Choroid plexus epithelial cell (primary cell): ENCODE results near the gene F12.
"Not testable (repeated sequence)": the region's sequence is repeated elsewhere in the genome, so short reads cannot be mapped to it uniquely, and the experiment has no call there.

Source experiments
- DNase-seq: peaks from one replicate; pipeline ENCODE4 v3.0.0-alpha.2; 2010; ENCODE audit warnings: low read depth
- H3K4me3 ChIP-seq: 2 replicates; pipeline ENCODE4 v1.5.1; 2011; ENCODE audit warnings: low read depth, mild to moderate bottlenecking, control low read depth, low read length, moderate library complexity
- TF ChIP-seq, protein P1 (sequence below): conservative IDR thresholded peaks from 2 replicates; pipeline ENCODE4 v1.5.1; 2011; ENCODE audit warnings: low read depth, mild to moderate bottlenecking, control low read depth, inconsistent platforms, low read length, moderate library complexity

Gene F12

DNA sequence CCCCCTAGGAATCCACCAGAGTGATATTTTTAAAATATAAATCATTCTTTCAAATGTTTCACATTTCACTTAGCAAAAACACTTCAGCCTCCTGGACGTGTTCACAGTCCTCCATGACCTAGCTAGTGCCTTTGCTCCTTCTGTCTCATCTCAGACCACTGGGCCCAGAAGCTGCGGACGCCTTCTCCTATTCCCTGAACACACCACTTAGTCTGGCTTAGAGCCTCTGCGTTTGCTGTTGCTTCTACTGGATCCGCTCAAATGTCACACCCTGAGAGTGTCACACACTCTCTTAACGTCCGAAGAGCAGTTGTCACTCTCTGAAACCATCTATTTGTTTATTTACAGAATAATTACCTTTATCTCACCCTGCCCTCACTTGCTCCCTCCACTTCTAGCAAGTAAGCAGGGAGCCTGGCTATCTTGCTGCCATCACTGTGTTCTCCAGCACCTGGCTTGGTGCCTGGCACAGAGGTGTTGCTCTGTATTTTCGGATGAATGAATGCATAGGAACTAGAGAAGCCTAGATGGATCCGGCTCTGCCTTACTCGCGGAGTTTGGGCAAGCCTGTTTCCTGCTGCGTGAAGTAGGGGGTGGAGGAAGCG, 15.9 kb upstream of the F12 start:
- no peak for DNase-seq
- H3K4me3 ChIP-seq = peak overlapping the region; percentile 72
- TF ChIP-seq, protein P1, sequence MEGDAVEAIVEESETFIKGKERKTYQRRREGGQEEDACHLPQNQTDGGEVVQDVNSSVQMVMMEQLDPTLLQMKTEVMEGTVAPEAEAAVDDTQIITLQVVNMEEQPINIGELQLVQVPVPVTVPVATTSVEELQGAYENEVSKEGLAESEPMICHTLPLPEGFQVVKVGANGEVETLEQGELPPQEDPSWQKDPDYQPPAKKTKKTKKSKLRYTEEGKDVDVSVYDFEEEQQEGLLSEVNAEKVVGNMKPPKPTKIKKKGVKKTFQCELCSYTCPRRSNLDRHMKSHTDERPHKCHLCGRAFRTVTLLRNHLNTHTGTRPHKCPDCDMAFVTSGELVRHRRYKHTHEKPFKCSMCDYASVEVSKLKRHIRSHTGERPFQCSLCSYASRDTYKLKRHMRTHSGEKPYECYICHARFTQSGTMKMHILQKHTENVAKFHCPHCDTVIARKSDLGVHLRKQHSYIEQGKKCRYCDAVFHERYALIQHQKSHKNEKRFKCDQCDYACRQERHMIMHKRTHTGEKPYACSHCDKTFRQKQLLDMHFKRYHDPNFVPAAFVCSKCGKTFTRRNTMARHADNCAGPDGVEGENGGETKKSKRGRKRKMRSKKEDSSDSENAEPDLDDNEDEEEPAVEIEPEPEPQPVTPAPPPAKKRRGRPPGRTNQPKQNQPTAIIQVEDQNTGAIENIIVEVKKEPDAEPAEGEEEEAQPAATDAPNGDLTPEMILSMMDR = no peak

DNA sequence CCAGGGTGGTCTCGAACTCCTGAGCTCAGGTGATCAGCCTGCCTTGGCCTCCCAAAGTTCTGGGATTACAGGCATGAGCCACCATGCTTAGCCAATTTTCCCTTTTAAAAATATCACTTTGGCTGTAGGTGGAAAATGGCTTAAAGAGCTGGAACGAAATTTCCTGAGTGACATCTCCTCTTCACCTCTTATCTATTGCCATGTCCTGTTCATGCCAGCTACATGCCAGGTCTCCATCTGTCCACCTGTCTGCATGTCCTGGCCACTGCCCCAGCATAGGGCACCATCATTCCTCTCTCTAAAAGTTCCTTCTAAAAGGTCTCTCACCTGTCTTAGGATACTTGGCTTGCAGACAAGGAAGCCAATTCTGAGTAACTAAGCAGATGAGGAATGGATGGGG, 14.3 kb upstream of the F12 start:
- no peak for DNase-seq
- TF ChIP-seq, protein P1 = no peak
- H3K4me3 ChIP-seq = no peak overlapping the region

DNA sequence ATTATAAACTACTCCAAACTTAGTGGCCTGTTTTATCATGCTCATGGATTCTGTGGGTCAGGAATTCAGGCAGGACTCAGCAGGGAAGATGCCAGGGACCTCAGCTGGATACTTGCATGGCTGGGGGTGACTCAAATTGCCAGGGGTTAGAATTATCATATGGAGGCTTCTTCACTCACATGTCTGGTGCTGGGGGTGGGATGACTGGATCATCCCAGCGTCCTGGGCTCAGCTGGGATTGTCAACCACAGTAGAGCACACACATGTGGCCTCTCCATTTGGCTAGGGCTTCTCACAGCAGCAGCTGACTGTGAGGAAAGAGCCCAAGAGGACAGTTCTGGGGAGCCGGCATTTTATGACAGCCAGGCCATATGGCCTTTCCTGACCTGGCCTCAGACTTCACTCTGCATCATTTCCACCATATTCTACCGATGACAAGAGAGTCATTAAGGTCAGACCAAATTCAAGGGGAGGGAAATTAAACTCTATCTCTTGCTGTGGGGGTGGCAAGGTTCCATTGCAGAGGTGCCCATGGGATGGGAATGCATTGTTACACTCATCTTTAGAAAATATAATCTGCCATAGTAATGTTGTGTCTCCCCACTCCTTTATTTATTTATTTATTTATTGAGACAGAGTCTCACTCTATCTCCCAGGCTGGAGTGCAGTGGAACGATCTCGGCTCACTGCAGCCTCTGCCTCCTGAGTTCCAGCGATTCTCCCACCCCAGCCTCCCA, 11.9 kb upstream of the F12 start:
- TF ChIP-seq, protein P1 = no peak
- no peak overlapping the region for H3K4me3 ChIP-seq
- no peak for DNase-seq

DNA sequence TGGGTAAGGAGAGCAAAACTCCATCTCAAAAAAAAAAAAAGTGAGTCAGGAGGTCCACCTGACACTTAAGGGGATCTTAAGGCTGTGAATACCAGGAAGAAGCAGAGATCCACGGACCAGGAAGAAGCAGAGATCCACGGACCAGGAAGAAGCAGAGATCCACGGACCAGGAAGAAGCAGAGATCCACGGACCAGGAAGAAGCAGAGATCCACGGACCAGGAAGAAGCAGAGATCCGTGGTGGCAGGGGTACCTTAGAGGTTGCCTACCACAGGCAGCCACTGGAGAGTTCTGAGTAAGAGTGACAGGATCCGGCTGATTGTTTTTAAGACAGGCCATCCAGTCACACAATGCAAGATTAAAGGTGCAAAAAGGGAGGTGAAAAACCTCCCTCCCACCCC, 11.1 kb upstream of the F12 start:
- not testable (repeated sequence) for DNase-seq, H3K4me3 ChIP-seq

DNA sequence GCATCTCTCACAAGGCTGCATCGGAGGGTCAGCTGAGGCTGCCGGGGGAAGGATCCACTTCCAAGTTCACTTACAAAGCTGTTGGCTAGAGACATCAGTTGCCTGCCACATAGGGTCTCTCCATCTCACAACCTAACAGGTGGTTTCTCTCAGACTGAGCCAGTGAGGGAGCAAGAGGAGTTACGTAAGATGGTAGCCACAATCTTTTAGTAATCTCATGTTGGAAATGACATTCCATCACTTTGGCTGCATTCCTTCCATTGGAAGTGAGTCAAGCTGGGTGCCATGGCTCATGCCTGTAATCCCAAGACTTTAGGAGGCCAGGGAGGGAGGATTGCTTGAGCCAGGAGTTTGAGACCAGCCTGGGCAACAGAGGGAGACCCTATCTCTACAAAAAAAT, 9.7 kb upstream of the F12 start:
- TF ChIP-seq, protein P1 = no peak
- H3K4me3 ChIP-seq = no peak overlapping the region
- peak; percentile 59 for DNase-seq

DNA sequence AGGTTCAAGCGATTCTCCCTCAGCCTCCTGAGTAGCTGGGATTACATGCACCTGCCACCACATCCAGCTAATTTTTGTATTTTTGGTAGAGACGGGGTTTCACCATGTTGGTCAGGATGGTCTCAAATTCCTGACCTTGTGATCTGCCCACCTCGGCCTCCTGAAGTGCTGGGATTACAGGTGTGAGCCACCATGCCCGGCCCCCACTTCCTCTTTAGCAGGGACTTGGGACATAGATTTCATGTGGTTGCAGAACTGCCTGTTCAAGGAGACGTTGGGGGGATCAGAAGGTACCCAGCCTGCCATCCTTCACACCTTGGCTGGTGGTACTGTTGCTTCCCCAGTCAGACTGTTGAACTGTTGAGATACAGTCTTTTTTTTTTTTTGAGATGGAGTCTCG, 7.7 kb upstream of the F12 start:
- not testable (repeated sequence) for H3K4me3 ChIP-seq, DNase-seq

DNA sequence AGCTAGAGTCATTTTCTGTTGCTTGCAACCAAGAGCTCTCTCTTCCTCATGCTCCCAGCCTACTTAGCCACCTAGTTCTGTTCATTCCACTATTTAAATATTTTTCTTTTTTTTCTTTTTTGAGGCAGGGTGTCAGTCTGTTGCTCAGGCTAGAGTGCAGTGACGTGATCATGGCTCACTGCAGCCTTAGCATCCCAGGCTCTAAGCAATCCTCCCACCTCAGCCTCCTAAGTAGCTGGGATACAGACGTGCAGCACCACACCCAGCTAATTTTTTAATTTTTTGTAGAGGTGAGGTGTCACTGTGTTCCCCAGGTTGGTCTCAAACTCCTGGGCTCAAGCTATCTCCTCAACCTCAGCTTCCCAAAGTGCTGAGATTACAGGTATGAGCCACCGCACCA, 5.1 kb upstream of the F12 start:
- DNase-seq = no peak
- TF ChIP-seq, protein P1 = no peak
- H3K4me3 ChIP-seq = no peak overlapping the region

DNA sequence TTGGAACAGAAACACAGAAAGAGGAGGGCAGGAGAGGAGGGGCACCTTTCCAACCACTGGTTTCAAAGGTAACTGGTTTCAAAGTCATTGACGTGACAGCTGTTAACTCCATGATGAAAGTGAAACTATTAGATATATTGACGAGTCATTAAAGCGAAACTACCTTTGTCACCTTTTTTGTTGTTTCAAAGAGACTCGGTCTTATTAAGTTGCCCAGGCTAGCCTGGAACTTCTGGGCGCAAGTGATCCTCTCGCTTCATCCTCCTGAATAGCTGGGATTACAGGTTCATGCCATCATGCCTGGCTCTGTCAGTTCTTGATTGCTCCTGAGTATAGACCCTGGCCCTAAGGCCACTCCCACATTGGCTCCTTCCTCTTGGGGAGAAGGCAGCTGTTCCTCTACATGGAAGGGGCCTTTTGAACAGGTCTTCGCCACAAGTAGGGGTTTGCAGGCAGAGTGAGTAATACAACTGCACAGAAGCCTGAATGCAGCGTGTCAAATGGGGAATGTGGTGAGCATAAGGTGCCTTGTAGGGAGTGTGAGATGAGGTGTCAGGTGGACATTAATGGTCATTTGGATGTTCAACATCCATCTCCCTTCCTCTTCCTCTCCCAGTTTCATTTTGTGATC, 3.4 kb upstream of the F12 start:
- no peak for DNase-seq
- no peak overlapping the region for H3K4me3 ChIP-seq

More for the DNA sequence above, 3.4 kb upstream of the F12 start:
- TF ChIP-seq, protein P1 = no peak
